HG03066 (cell line): ENCODE measurements around the gene PTPRO.

Experiments used
- ATAC-seq: cut with Tn5 transposase; IDR thresholded peaks from one replicate; pipeline ENCODE4 v1.9.1; 2021; ENCODE audit warnings: low read depth; ENCODE audit not compliant: unreplicated experiment

The PTPRO gene

GRCh38 chr12:15322164-15323061 is at the start of gene PTPRO:
Gene PTPRO, plus strand, starts transcription at chr12:15322508.
- no peak for ATAC-seq

DNA sequence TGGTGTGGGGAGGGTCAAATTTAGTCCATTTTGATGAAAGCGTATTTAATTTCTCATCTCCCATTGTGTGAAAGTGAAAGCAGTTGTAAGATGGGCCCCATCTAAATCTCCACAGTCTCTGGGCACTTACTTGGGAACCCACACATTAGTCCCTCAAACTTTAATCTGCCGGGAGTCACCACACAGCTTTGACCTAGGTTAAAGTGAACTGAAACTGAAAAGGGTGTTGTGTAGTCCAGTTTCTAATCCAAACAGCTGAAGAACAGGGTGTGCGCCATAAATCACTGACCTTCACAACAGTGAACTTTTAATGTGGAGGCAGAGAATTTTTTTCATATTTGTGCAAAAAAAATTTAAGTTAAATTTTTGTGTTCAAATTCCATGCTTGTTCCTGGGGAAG is 48.4 kb upstream of the PTPRO start:
- no peak for ATAC-seq

GRCh38 chr12:15274561-15274967 is 47.7 kb upstream of the PTPRO start:
- ATAC-seq, result no peak

- no peak for ATAC-seq
Measured at GRCh38 chr12:15276088-15276698, 46.1 kb upstream of the PTPRO start.

GRCh38 chr12:15278816-15279658 is 43.3 kb upstream of the PTPRO start:
- no peak for ATAC-seq

GRCh38 chr12:15280930-15281329 is 41.4 kb upstream of the PTPRO start:
- ATAC-seq, result no peak

GRCh38 chr12:15289192-15289591 is 33.1 kb upstream of the PTPRO start:
- ATAC-seq, result no peak

DNA sequence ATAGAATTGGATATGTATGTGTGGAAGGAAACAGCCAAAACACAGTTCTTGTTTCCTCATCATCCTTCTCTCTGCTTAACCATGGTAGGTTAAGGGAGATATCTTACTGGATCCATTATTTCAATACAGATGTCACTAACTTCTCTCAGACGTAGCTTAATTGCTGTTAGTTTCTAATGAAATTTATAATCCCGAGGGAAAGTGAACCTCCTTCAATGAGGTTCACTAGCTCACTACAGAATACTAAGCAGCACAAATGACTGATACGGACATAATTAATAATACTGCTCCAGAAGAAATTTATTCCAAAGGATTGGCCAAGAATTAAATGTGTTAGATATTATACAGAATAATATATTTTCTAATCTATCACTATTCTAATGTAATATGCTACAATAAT is 28.6 kb upstream of the PTPRO start:
- ATAC-seq, result no peak

DNA sequence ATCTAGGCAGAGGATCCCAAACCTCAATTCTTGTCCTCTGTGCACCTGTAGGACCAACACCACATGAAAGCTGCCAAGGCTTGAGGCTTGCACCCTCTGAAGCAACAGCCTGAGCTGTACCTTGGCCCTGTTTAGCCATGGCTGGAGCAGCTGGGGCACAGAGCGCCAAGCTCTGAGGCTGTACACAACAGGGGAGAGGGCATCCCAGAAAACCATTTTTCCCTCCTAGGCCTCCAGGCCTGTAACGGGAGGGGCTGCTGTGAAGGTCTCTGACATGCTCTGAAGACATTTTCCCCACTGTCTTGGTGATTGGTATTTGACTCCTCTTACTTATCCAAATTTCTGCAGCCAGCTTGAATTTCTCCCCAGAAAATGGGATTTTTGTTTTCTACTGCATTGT is 22.4 kb upstream of the PTPRO start:
- no peak for ATAC-seq

- ATAC-seq, result no peak
Measured at GRCh38 chr12:15304296-15304695, 18.0 kb upstream of the PTPRO start.

DNA sequence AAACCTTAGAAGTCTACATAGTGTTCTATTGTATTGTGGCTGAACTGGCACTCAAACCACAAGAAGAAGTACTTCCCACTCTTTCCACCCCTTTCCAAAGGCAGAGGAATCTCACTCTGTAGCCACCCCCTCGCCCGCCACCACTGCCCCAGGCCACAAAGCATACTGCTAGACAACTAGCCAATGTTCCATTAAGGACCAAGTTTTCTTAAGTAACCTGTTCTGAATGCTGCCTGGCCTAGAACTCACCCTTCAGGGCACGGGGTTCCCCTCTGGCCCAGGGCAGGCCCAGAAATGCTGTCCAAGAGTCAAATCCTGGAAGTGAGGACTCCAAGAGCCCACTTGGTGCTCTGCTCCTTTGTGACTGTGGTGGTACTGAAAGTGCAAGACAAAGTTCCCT is 15.7 kb upstream of the PTPRO start:
- no peak for ATAC-seq

DNA sequence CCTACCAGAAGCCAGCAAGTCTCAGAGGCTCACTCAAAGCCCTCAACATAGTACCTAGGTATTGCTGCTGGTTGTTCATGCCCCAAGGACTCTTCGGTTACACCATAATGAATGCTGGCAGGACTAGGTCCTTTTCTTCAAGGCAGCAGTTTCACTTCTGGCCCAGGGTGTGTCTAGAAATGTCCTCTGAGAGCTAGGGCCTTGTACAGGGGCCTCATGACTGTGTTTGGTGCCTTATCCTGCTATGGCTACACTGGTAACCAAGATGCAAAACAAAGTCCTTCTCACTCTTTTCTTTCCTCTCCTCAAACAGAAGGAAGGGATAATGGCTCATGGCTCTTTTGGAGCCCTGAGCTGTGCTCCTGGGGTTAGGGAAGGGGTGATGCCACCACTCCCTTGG is 15.2 kb upstream of the PTPRO start:
- ATAC-seq, result no peak

GRCh38 chr12:15318841-15319240 is 3.5 kb upstream of the PTPRO start:
- no peak for ATAC-seq

DNA sequence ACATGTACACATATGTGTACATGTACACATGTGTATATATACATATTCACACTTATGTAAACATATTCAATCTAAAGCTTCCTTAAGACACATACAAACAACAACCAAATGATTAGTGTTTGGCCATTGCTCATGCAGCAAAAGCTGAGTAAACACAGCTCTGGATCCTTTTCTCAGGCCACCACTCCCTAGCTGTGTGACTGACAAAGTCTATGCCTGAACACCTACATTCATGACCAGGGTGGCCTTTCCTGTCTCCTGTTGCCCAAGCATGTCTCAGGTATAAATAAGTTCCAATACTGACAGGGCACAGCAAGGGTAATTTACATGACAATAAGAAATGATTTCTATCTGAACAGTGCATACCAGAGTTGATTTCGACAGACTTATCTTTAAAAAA is 1.4 kb upstream of the PTPRO start:
- ATAC-seq, result no peak

GRCh38 chr12:15323480-15323879 is 1.2 kb downstream of the PTPRO start:
- ATAC-seq, result no peak

DNA sequence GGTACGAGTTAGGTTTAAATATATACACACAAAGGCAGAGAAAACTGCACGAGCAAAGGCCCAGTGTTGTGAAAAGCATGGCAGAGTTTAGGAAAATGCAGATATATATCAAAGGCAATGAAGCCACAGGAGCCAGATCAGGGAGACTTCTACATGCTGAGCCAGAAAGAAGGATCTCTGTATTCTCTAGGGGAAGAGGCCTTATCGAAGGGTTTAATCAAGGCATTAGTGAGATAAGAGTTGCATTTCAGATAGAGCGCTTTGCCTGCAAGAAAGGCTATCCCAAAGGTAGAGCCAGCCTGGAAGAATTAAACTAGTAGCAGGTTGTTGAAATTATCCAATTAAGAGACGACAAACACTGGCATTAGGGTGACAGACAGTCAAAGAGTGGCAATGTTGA is 7.6 kb downstream of the PTPRO start:
- no peak for ATAC-seq

DNA sequence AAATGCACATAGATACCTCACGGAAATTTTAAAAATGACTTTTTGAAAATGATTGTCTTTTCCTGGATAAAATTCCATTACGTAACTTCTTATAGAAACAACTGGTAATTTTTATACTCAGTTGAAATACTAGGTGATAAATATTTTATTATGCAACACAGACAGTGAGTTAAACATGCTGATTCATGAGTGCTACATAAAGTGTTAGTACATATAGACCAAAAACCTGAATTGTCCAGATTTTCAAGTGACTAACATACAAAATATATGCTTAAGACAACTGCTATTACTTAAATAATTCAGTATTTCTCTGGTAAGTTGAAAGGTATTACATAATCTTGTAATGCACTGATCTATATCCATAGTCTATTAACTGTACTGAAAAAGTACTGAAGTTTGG is 11.9 kb downstream of the PTPRO start:
- ATAC-seq, result no peak

GRCh38 chr12:15335959-15336358 is 13.7 kb downstream of the PTPRO start:
- ATAC-seq, result no peak

DNA sequence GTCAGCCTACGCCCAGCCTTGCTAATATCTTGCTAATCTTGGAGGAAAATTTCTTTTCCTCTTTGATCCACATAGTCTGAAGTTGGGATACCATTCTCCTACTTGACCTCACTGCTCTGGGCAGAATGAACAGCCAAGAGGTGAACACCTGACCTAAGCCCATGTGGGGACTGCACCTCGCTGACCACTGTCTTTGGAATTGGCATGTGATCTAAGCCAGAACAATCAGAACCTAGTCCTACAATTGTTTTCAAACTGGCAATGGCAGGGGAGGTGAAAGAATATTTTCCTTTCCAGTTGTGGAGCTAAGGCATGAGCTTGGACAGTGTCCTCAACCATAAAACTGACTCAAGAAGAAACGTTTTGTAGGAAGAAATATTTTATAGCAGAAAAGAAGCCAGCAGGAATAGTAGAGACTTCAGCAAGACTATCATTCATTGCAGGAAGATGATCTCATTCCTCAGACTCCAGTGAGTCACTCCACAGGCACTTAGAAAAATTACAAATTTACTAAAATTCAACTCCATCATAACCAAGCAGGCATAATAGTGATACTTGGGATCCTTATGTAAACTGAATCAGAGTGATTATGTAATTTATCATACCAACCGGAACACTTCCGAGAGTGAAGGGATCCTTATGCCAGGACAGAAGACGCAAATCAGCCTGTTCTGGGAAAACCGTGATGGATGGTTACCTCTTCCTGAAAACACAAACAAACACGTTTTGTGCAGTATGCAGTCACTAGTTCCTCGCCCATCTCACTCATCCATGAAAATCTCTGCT is 14.7 kb downstream of the PTPRO start:
- ATAC-seq, result no peak

DNA sequence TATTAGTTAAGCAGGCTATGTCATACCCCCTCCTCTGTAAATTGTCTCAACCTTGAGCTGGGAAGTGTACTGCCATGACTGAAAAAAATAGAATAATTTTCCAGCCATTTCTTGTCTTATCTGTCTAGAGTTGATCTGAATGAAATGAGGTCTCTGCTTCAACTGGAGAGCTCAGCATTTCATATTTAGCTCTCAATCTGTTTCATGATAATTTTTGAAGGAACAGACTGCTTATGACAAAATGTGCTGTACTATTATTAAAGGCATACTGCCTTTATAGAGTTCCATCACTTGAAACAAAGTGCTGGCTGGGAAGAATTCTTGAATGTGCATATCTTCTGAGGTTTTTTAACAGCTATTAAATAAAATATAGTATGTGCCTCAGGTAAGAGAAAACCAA is 19.1 kb downstream of the PTPRO start:
- ATAC-seq, result no peak

GRCh38 chr12:15344561-15344960 is 22.3 kb downstream of the PTPRO start:
- ATAC-seq, result no peak
